NCI-H510A treated with DMSO at 0.1 percent for 48 hours (cell line): ENCODE results near the gene CGB7.
"Not testable (repeated sequence)": the region's sequence is repeated elsewhere in the genome, so short reads cannot be mapped to it uniquely, and the experiment has no call there.

Source experiments
- DNase-seq: peaks from one replicate; lab custom pipeline; 2025; lab: John Stamatoyannopoulos, UW

The CGB7 gene

GRCh38 chr19:49042177-49042576, 15.4 kb downstream of the CGB7 start:
- no peak for DNase-seq

- DNase-seq = not testable (repeated sequence)
These were observed 17.8 kb downstream of the CGB7 start for GRCh38 chr19:49039736-49040135.

GRCh38 chr19:49038557-49039276, 18.8 kb downstream of the CGB7 start:
- DNase-seq = not testable (repeated sequence)

- DNase-seq = not testable (repeated sequence)
These were observed 19.4 kb downstream of the CGB7 start for GRCh38 chr19:49038111-49038510.

- DNase-seq = not testable (repeated sequence)
These were observed 20.7 kb downstream of the CGB7 start, which contains the start of gene CGB1 for GRCh38 chr19:49036815-49037214. CGB1 (minus strand) TSS chr19:49036895; CDS start chr19:49036711, 184 bp downstream.

GRCh38 chr19:49031642-49032301, 25.8 kb downstream of the CGB7 start, which contains the start of gene CGB2:
CGB2 (plus strand) TSS chr19:49031890; CDS start chr19:49032096, 206 bp downstream.
- DNase-seq = not testable (repeated sequence)

GRCh38 chr19:49030323-49030722, 27.2 kb downstream of the CGB7 start:
- not testable (repeated sequence) for DNase-seq

- not testable (repeated sequence) for DNase-seq
These were observed 27.8 kb downstream of the CGB7 start for GRCh38 chr19:49029749-49030148.

- not testable (repeated sequence) for DNase-seq
These were observed 28.9 kb downstream of the CGB7 start for GRCh38 chr19:49028686-49029085.

GRCh38 chr19:49025599-49025998, 31.9 kb downstream of the CGB7 start:
- DNase-seq = not testable (repeated sequence)

GRCh38 chr19:49025088-49025487, 32.5 kb downstream of the CGB7 start:
- not testable (repeated sequence) for DNase-seq

- not testable (repeated sequence) for DNase-seq
These were observed 33.3 kb downstream of the CGB7 start, which contains the start of gene CGB3 for GRCh38 chr19:49024233-49024632. CGB3 (minus strand) TSS chr19:49024333; CDS start chr19:49023971, 362 bp downstream.

GRCh38 chr19:49022116-49022515, 35.4 kb downstream of the CGB7 start:
- DNase-seq = no peak

GRCh38 chr19:49020931-49021895, 36.3 kb downstream of the CGB7 start:
- DNase-seq = no peak

GRCh38 chr19:49020342-49020741, 37.2 kb downstream of the CGB7 start:
- DNase-seq = no peak

GRCh38 chr19:49019242-49019932, 38.2 kb downstream of the CGB7 start:
- no peak for DNase-seq

- not testable (repeated sequence) for DNase-seq
These were observed 38.9 kb downstream of the CGB7 start for GRCh38 chr19:49018388-49019241.

GRCh38 chr19:49017666-49018351, 39.7 kb downstream of the CGB7 start:
- peak; percentile 19 for DNase-seq

GRCh38 chr19:49017041-49017665, 40.4 kb downstream of the CGB7 start, which contains the start of gene LHB:
LHB (minus strand) TSS chr19:49017091; CDS start chr19:49017081, 10 bp downstream.
- DNase-seq = no peak
